Measurements from ENCODE around the gene LTBP2.

DNA sequence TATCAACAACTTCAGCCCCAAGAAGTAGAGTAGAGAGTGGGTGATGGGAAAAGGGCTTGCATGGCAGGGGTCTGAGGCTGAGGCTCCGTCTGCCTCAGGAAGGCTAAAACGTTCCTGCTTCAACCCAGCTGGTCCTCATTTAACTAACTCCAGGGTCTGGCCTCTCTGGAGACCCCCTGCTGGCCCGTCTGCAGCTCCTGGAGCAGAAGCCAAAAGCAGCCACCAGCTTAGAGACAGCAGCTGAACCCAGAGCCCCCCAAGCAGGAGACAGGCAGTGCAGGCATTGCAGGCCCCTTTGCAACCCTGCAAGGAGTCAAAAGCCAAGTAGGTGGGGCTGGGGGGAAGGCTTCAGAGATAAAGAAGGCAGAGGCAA lies 25.1 kb upstream of the LTBP2 start:
- TF ChIP-seq CREB1 (IDR thresholded peaks at IDR 0.05; ENCODE audit: low read depth) (no peak), RAD21 (IDR thresholded peaks at IDR 0.05; ENCODE audit: low read depth) (no peak), TAF1 (IDR thresholded peaks at IDR 0.05; ENCODE audit: low read depth) (no peak), EP300 (IDR thresholded peaks at IDR 0.05; ENCODE audit: borderline replicate concordance) (no peak), YY1 (IDR thresholded peaks at IDR 0.05; ENCODE audit: low read depth) (no peak), FOXM1 (IDR thresholded peaks at IDR 0.05; ENCODE audit: borderline replicate concordance, low read depth) (no peak), ZBTB7A (IDR thresholded peaks at IDR 0.05; ENCODE audit: low read depth) (no peak), TEAD4 (IDR thresholded peaks at IDR 0.05) (no peak), EGR1 (IDR thresholded peaks at IDR 0.05) (no peak), NFIC (IDR thresholded peaks at IDR 0.05) (no peak), CEBPB (IDR thresholded peaks at IDR 0.05) (no peak)
- TF ChIP-seq, protein P1, sequence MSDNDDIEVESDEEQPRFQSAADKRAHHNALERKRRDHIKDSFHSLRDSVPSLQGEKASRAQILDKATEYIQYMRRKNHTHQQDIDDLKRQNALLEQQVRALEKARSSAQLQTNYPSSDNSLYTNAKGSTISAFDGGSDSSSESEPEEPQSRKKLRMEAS (IDR thresholded peaks at IDR 0.05) = no peak
- TF ChIP-seq, protein P2, sequence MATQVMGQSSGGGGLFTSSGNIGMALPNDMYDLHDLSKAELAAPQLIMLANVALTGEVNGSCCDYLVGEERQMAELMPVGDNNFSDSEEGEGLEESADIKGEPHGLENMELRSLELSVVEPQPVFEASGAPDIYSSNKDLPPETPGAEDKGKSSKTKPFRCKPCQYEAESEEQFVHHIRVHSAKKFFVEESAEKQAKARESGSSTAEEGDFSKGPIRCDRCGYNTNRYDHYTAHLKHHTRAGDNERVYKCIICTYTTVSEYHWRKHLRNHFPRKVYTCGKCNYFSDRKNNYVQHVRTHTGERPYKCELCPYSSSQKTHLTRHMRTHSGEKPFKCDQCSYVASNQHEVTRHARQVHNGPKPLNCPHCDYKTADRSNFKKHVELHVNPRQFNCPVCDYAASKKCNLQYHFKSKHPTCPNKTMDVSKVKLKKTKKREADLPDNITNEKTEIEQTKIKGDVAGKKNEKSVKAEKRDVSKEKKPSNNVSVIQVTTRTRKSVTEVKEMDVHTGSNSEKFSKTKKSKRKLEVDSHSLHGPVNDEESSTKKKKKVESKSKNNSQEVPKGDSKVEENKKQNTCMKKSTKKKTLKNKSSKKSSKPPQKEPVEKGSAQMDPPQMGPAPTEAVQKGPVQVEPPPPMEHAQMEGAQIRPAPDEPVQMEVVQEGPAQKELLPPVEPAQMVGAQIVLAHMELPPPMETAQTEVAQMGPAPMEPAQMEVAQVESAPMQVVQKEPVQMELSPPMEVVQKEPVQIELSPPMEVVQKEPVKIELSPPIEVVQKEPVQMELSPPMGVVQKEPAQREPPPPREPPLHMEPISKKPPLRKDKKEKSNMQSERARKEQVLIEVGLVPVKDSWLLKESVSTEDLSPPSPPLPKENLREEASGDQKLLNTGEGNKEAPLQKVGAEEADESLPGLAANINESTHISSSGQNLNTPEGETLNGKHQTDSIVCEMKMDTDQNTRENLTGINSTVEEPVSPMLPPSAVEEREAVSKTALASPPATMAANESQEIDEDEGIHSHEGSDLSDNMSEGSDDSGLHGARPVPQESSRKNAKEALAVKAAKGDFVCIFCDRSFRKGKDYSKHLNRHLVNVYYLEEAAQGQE (IDR thresholded peaks at IDR 0.05; ENCODE audit: low read depth) = no peak
- TF ChIP-seq, protein P3, sequence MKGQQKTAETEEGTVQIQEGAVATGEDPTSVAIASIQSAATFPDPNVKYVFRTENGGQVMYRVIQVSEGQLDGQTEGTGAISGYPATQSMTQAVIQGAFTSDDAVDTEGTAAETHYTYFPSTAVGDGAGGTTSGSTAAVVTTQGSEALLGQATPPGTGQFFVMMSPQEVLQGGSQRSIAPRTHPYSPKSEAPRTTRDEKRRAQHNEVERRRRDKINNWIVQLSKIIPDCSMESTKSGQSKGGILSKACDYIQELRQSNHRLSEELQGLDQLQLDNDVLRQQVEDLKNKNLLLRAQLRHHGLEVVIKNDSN (IDR thresholded peaks at IDR 0.05) = no peak
